Measurements from ENCODE around the gene EEFSEC.

Gene EEFSEC

GRCh38 chr3:128431803-128432300 is 278.6 kb downstream of the EEFSEC start:
- Histone ChIP-seq H3K4me3 (ENCODE audit: low read depth in 1 of 2, low read length in 2 of 2) (no peak overlapping the region), H3K4me1 (ENCODE audit: insufficient read depth, low read length) (no peaks in the 10 kb centered on the region), H3K9me3 (ENCODE audit: low read length) (no peaks in the 10 kb centered on the region), H3K9ac (ENCODE audit: low read length) (no peak overlapping the region), H3K27ac (ENCODE audit: low read depth, low read length) (no peak overlapping the region), H3K36me3 (ENCODE audit: insufficient read depth, low read length) (no peaks in the 10 kb centered on the region), H3K27me3 (ENCODE audit: control insufficient read depth in 1 of 2, insufficient read depth in 2 of 2, low read length in 2 of 2) (peaks cover 22 to 59% of the 10 kb centered on the region in 2 donors)

- Histone ChIP-seq H3K4me1 (ENCODE audit: insufficient read depth, low read length) (no peaks in the 10 kb centered on the region), H3K27me3 (ENCODE audit: control insufficient read depth in 1 of 2, insufficient read depth in 2 of 2, low read length in 2 of 2) (peaks cover 22 to 54% of the 10 kb centered on the region in 2 donors), H3K9ac (ENCODE audit: low read length) (no peak overlapping the region), H3K27ac (ENCODE audit: low read depth, low read length) (no peak overlapping the region), H3K9me3 (ENCODE audit: low read length) (no peaks in the 10 kb centered on the region), H3K4me3 (ENCODE audit: low read depth in 1 of 2, low read length in 2 of 2) (no peak overlapping the region), H3K36me3 (ENCODE audit: insufficient read depth, low read length) (no peaks in the 10 kb centered on the region)
These were observed 279.2 kb downstream of the EEFSEC start for GRCh38 chr3:128432301-128432970.

- Histone ChIP-seq H3K36me3 (ENCODE audit: insufficient read depth, low read length) (no peaks in the 10 kb centered on the region), H3K27me3 (ENCODE audit: control insufficient read depth in 1 of 2, insufficient read depth in 2 of 2, low read length in 2 of 2) (peaks cover 22 to 47% of the 10 kb centered on the region in 2 donors), H3K4me3 (ENCODE audit: low read depth in 1 of 2, low read length in 2 of 2) (no peak overlapping the region), H3K27ac (ENCODE audit: low read depth, low read length) (no peak overlapping the region), H3K9me3 (ENCODE audit: low read length) (no peaks in the 10 kb centered on the region), H3K9ac (ENCODE audit: low read length) (no peak overlapping the region), H3K4me1 (ENCODE audit: insufficient read depth, low read length) (no peaks in the 10 kb centered on the region)
These were observed 279.9 kb downstream of the EEFSEC start for GRCh38 chr3:128432971-128433836.

GRCh38 chr3:128433837-128434165 is 280.5 kb downstream of the EEFSEC start:
- H3K4me3 ChIP-seq (ENCODE audit: low read depth in 1 of 2, low read length in 2 of 2) = no peak overlapping the region
- no peak overlapping the region for H3K9ac ChIP-seq (ENCODE audit: low read length)
- no peaks in the 10 kb centered on the region for H3K36me3 ChIP-seq (ENCODE audit: insufficient read depth, low read length)
- H3K27me3 ChIP-seq (ENCODE audit: control insufficient read depth in 1 of 2, insufficient read depth in 2 of 2, low read length in 2 of 2) = peaks cover 22 to 42% of the 10 kb centered on the region in 2 donors
- no peaks in the 10 kb centered on the region for H3K4me1 ChIP-seq (ENCODE audit: insufficient read depth, low read length)
- no peaks in the 10 kb centered on the region for H3K9me3 ChIP-seq (ENCODE audit: low read length)
- no peak overlapping the region for H3K27ac ChIP-seq (ENCODE audit: low read depth, low read length)

- Histone ChIP-seq H3K4me3 (ENCODE audit: low read depth in 1 of 2, low read length in 2 of 2) (no peak overlapping the region), H3K36me3 (ENCODE audit: insufficient read depth, low read length) (no peaks in the 10 kb centered on the region), H3K4me1 (ENCODE audit: insufficient read depth, low read length) (no peaks in the 10 kb centered on the region), H3K27me3 (ENCODE audit: control insufficient read depth in 1 of 2, insufficient read depth in 2 of 2, low read length in 2 of 2) (peaks cover 22 to 40% of the 10 kb centered on the region in 2 donors), H3K9me3 (ENCODE audit: low read length) (no peaks in the 10 kb centered on the region), H3K27ac (ENCODE audit: low read depth, low read length) (no peak overlapping the region), H3K9ac (ENCODE audit: low read length) (no peak overlapping the region)
These were observed 281.2 kb downstream of the EEFSEC start for GRCh38 chr3:128434524-128434923.

- no peaks in the 10 kb centered on the region for H3K36me3 ChIP-seq (ENCODE audit: insufficient read depth, low read length)
- H3K9me3 ChIP-seq (ENCODE audit: low read length) = no peaks in the 10 kb centered on the region
- no peak overlapping the region for H3K4me3 ChIP-seq (ENCODE audit: low read depth in 1 of 2, low read length in 2 of 2)
- H3K27me3 ChIP-seq (ENCODE audit: control insufficient read depth in 1 of 2, insufficient read depth in 2 of 2, low read length in 2 of 2) = peaks cover 22 to 40% of the 10 kb centered on the region in 2 donors
- H3K9ac ChIP-seq (ENCODE audit: low read length) = no peak overlapping the region
- H3K27ac ChIP-seq (ENCODE audit: low read depth, low read length) = no peak overlapping the region
- no peaks in the 10 kb centered on the region for H3K4me1 ChIP-seq (ENCODE audit: insufficient read depth, low read length)
These were observed 281.8 kb downstream of the EEFSEC start for GRCh38 chr3:128435058-128435457.

GRCh38 chr3:128435561-128435960 is 282.3 kb downstream of the EEFSEC start:
- Histone ChIP-seq H3K4me1 (ENCODE audit: insufficient read depth, low read length) (no peaks in the 10 kb centered on the region), H3K9me3 (ENCODE audit: low read length) (no peaks in the 10 kb centered on the region), H3K27me3 (ENCODE audit: control insufficient read depth in 1 of 2, insufficient read depth in 2 of 2, low read length in 2 of 2) (peaks cover 22 to 40% of the 10 kb centered on the region in 2 donors), H3K9ac (ENCODE audit: low read length) (no peak overlapping the region), H3K27ac (ENCODE audit: low read depth, low read length) (no peak overlapping the region), H3K4me3 (ENCODE audit: low read depth in 1 of 2, low read length in 2 of 2) (no peak overlapping the region), H3K36me3 (ENCODE audit: insufficient read depth, low read length) (no peaks in the 10 kb centered on the region)

GRCh38 chr3:128436214-128436613 is 282.9 kb downstream of the EEFSEC start:
- Histone ChIP-seq H3K4me1 (ENCODE audit: insufficient read depth, low read length) (no peaks in the 10 kb centered on the region), H3K9me3 (ENCODE audit: low read length) (no peaks in the 10 kb centered on the region), H3K27ac (ENCODE audit: low read depth, low read length) (no peak overlapping the region), H3K36me3 (ENCODE audit: insufficient read depth, low read length) (no peaks in the 10 kb centered on the region), H3K27me3 (ENCODE audit: control insufficient read depth in 1 of 2, insufficient read depth in 2 of 2, low read length in 2 of 2) (peaks cover 22 to 40% of the 10 kb centered on the region in 2 donors), H3K9ac (ENCODE audit: low read length) (no peak overlapping the region), H3K4me3 (ENCODE audit: low read depth in 1 of 2, low read length in 2 of 2) (no peak overlapping the region)

GRCh38 chr3:128438488-128439072 is 285.3 kb downstream of the EEFSEC start:
- H3K36me3 ChIP-seq (ENCODE audit: insufficient read depth, low read length) = no peaks in the 10 kb centered on the region
- peaks cover 4 to 17% of the 10 kb centered on the region in 2 donors for H3K27me3 ChIP-seq (ENCODE audit: control insufficient read depth in 1 of 2, insufficient read depth in 2 of 2, low read length in 2 of 2)
- H3K4me3 ChIP-seq (ENCODE audit: low read depth in 1 of 2, low read length in 2 of 2) = no peak overlapping the region
- H3K4me1 ChIP-seq (ENCODE audit: insufficient read depth, low read length) = no peaks in the 10 kb centered on the region
- no peak overlapping the region for H3K27ac ChIP-seq (ENCODE audit: low read depth, low read length)
- no peak overlapping the region for H3K9ac ChIP-seq (ENCODE audit: low read length)
- H3K9me3 ChIP-seq (ENCODE audit: low read length) = no peaks in the 10 kb centered on the region

GRCh38 chr3:128439226-128439625 is 285.9 kb downstream of the EEFSEC start:
- peaks cover 0 to 11% of the 10 kb centered on the region in 2 donors for H3K27me3 ChIP-seq (ENCODE audit: control insufficient read depth in 1 of 2, insufficient read depth in 2 of 2, low read length in 2 of 2)
- no peaks in the 10 kb centered on the region for H3K36me3 ChIP-seq (ENCODE audit: insufficient read depth, low read length)
- H3K4me3 ChIP-seq (ENCODE audit: low read depth in 1 of 2, low read length in 2 of 2) = no peak overlapping the region
- H3K9me3 ChIP-seq (ENCODE audit: low read length) = no peaks in the 10 kb centered on the region
- H3K4me1 ChIP-seq (ENCODE audit: insufficient read depth, low read length) = no peaks in the 10 kb centered on the region
- no peak overlapping the region for H3K27ac ChIP-seq (ENCODE audit: low read depth, low read length)
- H3K9ac ChIP-seq (ENCODE audit: low read length) = no peak overlapping the region

- Histone ChIP-seq H3K9ac (ENCODE audit: low read length) (no peak overlapping the region), H3K36me3 (ENCODE audit: insufficient read depth, low read length) (no peaks in the 10 kb centered on the region), H3K27ac (ENCODE audit: low read depth, low read length) (no peak overlapping the region), H3K27me3 (ENCODE audit: control insufficient read depth in 1 of 2, insufficient read depth in 2 of 2, low read length in 2 of 2) (no peaks in the 10 kb centered on the region), H3K4me3 (ENCODE audit: low read depth in 1 of 2, low read length in 2 of 2) (no peak overlapping the region), H3K9me3 (ENCODE audit: low read length) (no peaks in the 10 kb centered on the region), H3K4me1 (ENCODE audit: insufficient read depth, low read length) (no peaks in the 10 kb centered on the region)
These were observed 288.8 kb downstream of the EEFSEC start for GRCh38 chr3:128442070-128442469.

Measured in muscle layer of colon (tissue), 2 donors.